NB4 (cell line): ENCODE results near the gene SLC13A4.

Source experiments
- CTCF ChIP-seq: IDR thresholded peaks from one replicate; pipeline ENCODE4 v1.5.1; 2012; ENCODE audit warnings: low read depth, low read length
- POLR2A ChIP-seq: IDR thresholded peaks from 2 replicates; pipeline ENCODE4 v1.6.1; 2011; ENCODE audit warnings: mild to moderate bottlenecking; ENCODE audit not compliant: insufficient read length; ENCODE audit errors: extremely low read depth

- no peak for TF ChIP-seq CTCF
- no peak for TF ChIP-seq POLR2A
Measured at GRCh38 chr7:135685306-135686084, 42.5 kb downstream of the SLC13A4 start.
